Non-pigmented ciliary epithelial cell (primary cell): Measurements from ENCODE around the gene SLC5A1.
"Not testable (repeated sequence)": the region's sequence is repeated elsewhere in the genome, so short reads cannot be mapped to it uniquely, and the experiment has no call there.

Experiments
- DNase-seq: peaks from one replicate; pipeline ENCODE4 v3.0.0-alpha.2; 2010; ENCODE audit warnings: low read depth

SLC5A1 gene

DNA sequence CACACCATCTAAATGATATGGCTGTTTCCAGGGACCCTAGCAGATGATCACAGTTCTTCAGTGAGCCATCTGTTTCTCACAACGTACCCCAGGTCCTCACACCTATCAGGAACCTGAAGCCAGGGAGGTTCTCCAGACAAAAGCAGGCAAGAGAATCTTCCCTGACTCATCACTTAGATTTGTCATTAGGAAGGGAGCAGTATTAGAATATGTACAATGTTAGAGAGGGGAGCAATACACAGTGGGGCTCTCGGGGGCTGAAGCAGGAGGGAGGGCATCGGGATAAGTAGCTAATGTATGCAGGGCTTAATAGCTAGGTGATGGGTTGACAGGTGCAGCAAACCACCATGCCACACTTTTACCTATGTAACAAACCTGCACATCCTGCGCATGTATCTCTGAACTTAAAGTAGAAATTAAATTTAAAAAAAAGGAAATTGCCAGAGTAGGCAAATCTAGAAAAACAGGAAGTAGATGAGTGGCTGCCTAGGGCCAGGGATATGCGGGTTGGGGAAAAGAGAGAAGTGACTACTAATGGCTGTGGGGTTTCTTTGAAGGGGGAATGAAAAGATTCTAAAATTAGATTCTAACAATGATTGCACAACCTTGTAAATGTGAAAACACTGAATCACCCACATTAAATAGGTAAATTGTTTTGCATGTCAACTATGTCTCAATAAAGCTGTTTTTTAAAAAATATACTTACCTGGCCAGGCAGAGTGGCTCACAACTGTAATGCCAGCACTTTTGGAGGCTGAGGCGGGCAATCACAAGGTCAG is 101.6 kb downstream of the SLC5A1 start:
- DNase-seq: no peak

GRCh38 chr22:32147128-32147527 is 104.1 kb downstream of the SLC5A1 start:
- not testable (repeated sequence) for DNase-seq

DNA sequence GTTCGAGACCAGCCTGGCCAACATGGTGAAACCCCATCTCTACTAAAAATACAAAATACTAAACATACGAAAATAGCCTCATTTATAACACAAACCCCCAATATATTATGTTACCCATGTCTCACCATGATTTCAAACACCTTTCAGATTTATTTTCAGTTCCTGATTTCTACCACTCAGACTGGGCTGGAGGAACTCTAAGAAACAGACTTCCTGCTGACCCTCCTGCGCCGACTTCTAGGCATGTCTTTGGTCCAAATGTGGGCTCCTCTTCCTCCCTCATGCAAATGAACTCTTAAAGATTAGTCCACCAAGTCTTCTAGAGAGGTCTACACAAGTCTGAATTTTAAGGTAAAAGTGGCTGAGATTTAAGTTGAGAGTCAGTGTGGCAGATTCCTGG is 105.3 kb downstream of the SLC5A1 start:
- not testable (repeated sequence) for DNase-seq

- DNase-seq: not testable (repeated sequence)
Observed at GRCh38 chr22:32150647-32151046, 107.6 kb downstream of the SLC5A1 start.

- DNase-seq: not testable (repeated sequence)
Observed at GRCh38 chr22:32151641-32152040, 108.6 kb downstream of the SLC5A1 start.

DNA sequence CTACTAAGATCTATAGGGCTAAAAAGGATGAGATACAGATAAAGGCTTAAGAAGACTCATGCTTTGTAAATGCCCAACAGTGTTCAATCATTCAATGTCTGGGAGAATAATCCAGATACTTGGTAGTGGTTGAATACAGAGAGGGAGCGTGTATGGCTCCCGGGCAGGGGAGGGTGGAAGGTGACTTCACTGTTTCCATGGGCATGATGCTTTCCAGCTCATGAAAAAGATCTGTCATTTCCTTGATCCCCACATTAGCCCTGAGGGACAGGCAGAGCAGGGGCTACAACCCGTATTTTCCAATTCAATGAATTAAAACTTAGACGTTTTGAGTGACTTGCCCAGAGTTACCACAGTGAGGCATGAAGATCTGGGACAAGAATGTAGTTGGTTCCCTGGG is 111.7 kb downstream of the SLC5A1 start:
- DNase-seq: not testable (repeated sequence)

DNA sequence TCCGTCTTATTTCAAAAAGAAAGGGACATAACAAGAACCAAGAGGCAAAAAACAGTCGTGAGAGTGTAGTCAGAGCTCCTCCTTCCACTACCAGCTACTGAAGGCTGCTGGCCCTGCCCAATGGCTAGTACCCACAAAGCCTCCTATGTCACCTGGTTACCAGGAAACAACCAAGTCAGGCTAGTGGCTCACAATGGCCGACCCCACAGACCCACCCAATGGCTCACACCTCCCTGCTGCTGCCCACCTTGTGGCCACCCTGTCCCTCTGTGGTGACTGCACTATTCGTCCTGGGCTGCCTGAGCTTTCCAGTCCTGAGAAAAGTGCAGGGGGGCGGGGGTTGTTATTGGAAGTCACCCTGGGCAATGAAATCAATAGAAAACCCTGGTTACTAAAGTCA is 114.6 kb downstream of the SLC5A1 start:
- DNase-seq: not testable (repeated sequence)

DNA sequence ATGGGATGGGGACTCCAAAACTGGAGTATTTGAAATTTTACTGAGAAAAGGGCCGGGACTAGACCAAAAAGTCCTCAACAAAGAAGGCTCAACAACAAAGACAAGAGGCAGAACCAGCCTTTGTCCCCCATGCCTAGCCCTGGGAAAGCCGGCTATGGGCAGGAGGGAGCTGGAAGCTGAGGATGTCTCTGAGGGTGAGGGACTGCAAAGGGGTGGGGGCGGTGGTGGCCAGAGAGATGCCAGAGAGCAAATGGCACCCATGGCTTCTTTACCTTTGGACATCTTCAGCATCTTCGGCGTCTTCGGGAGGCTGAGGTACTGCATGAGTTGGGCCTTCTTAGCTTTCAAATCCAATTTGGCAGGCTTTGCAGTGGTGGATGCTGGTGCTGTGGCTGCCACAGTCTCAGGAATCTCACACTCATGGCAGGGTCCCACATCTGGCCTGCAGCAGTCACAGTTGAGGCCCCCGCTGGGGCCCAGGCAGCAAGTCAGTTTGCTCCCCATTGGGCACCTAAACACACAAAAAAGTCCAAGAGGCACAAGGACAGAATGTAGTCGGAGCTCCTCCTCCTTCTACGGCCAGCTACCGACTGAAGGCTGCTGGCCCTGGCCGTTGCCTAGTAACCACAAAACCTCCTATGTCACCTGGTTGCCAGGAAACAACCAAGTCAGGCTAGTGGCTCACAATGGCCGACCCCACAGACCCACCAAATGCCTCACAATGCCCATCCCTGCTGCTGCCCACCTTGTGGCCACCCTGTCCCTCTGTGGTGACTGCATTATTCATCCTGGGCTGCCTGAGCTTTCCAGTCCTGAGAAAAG is 115.9 kb downstream of the SLC5A1 start, which contains the start of gene C22orf42:
C22orf42 (minus strand) TSS at position 592 of the 822 bp plus-strand sequence; CDS start at position 504, 88 bp downstream.
- DNase-seq: no peak

DNA sequence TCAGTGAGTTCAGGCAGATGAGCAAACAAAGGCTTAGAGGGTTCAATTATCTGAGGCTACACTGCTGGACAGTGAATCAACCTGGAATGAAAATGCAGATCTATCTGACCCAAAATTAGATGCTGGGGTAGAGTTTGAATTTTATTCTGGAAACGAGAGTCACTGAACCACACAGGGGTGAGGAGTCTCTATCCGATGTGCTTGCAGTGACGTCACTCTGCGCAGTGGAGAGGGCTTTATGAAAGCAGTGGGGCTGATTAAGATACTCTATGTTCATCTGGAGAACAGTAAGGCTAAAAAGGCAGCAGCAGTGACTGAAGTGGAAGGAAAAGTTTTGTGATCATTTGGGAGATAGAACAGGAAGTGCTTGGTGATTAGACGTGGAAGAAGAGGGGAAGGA is 117.3 kb downstream of the SLC5A1 start:
- not testable (repeated sequence) for DNase-seq
